PC-3 (cell line): ENCODE results near the gene TRPV2. TPM values are rescaled to one million over a fixed set of nuclear protein-coding genes. Genes with fewer than 3 reads are reported as not detected.
A peak's percentile ranks its signal among the peaks of the same experiment; 100 is the strongest.

Source experiments
- ATAC-seq: fragments of 200-7000 bp; cut with Tn5 transposase; 2 replicates; pipeline ENCODE4 v1.9.1; 2020; ENCODE audit warnings: mild to moderate bottlenecking, moderate library complexity
- BruUV-seq: library from RNA; stranded (reverse); fragments of 400-500 nt; replicated peaks from 2 replicates; lab custom pipeline; 2021; lab: Mats Ljungman, UMichigan
- CTCF ChIA-PET: fragments of 300-600 bp; sonication (Branson Sonifier 250); formaldehyde crosslinking; loops from one replicate; lab custom pipeline; 2022; ENCODE audit warnings: antibody characterized with exemption; lab: Charles Lee
- POLR2A ChIA-PET: fragments of 300-600 bp; sonication (Branson Sonifier 250); formaldehyde crosslinking; loops from one replicate; lab custom pipeline; 2022; ENCODE audit warnings: antibody characterized with exemption; ENCODE audit not compliant: unreplicated experiment; lab: Charles Lee
- DNase-seq: peaks from one replicate; pipeline ENCODE4 v3.0.0-alpha.2; 2015
- H2AFZ ChIP-seq: fragments of 300-600 bp; sonication (generic); 2 replicates; pipeline ENCODE4 v1.6.0; 2016; ENCODE audit warnings: antibody characterized with exemption, low read length
- H3F3A ChIP-seq: fragments of 300-600 bp; sonication (generic); one replicate; pipeline ENCODE4 v1.6.0; 2017; ENCODE audit warnings: antibody characterized with exemption, low read length, control low read depth, mild to moderate bottlenecking; ENCODE audit not compliant: unreplicated experiment
- H3K27ac ChIP-seq: fragments of 300-600 bp; sonication (generic); 2 replicates; pipeline ENCODE4 v1.5.1; 2016; ENCODE audit warnings: mild to moderate bottlenecking, low read length
- H3K27me3 ChIP-seq: fragments of 300-600 bp; sonication (generic); 2 replicates; pipeline ENCODE4 v1.6.1; 2016; ENCODE audit warnings: low read length, mixed read lengths
- H3K36me3 ChIP-seq: fragments of 300-600 bp; sonication (generic); 2 replicates; pipeline ENCODE4 v1.6.1; 2016; ENCODE audit warnings: low read depth, mixed run types, low read length, mixed read lengths
- H3K4me1 ChIP-seq: fragments of 300-600 bp; sonication (generic); 2 replicates; pipeline ENCODE4 v1.5.1; 2016; ENCODE audit warnings: low read length; ENCODE audit not compliant: insufficient read depth
- H3K4me2 ChIP-seq: fragments of 300-600 bp; sonication (generic); 2 replicates; pipeline ENCODE4 v1.6.0; 2016; ENCODE audit warnings: low read length
- H3K4me3 ChIP-seq: fragments of 300-600 bp; sonication (generic); 2 replicates; pipeline ENCODE4 v1.5.1; 2016; ENCODE audit warnings: mild to moderate bottlenecking, low read length, mixed read lengths
- H3K79me2 ChIP-seq: fragments of 300-600 bp; sonication (generic); 2 replicates; pipeline ENCODE4 v1.6.1; 2017; ENCODE audit warnings: low read length, mixed read lengths
- H3K9ac ChIP-seq: fragments of 300-600 bp; sonication (generic); 2 replicates; pipeline ENCODE4 v1.6.0; 2016; ENCODE audit warnings: mild to moderate bottlenecking, low read length
- H3K9me2 ChIP-seq: fragments of 300-600 bp; sonication (generic); replicated peaks from 2 replicates; pipeline ENCODE4 v1.6.1; 2016; ENCODE audit warnings: mixed run types, low read length, mixed read lengths
- H3K9me3 ChIP-seq: fragments of 300-600 bp; sonication (generic); 2 replicates; pipeline ENCODE4 v1.6.1; 2016; ENCODE audit warnings: low read length, mixed read lengths
- H4K20me1 ChIP-seq: fragments of 300-600 bp; sonication (generic); 2 replicates; pipeline ENCODE4 v1.6.1; 2016; ENCODE audit warnings: low read length, mixed read lengths
- EZH2 ChIP-seq: fragments of 300-600 bp; sonication (generic); IDR thresholded peaks from one replicate; pipeline ENCODE4 v1.6.1; 2017; ENCODE audit warnings: antibody characterized with exemption, mild to moderate bottlenecking, low read length; ENCODE audit not compliant: unreplicated experiment
- EZH2phosphoT487 ChIP-seq: fragments of 300-600 bp; sonication (generic); IDR thresholded peaks from 2 replicates; pipeline ENCODE4 v1.6.1; 2018; ENCODE audit warnings: mild to moderate bottlenecking, antibody characterized with exemption, low read length, borderline replicate concordance
- intact Hi-C: fragments of 100-400 bp; cut with micrococcal nuclease; formaldehyde crosslinking; loops from 2 replicates; pipeline ENCODE4 v1.9.0; 2023
- total RNA-seq: library from RNA; depleted of rRNA; stranded (reverse); fragments of >200 nt; gene quantifications from 2 replicates; pipeline ENCODE4 v1.2.3, GENCODE V29; 2014
- TF ChIP-seq, protein P1 (sequence below): fragments of 300-600 bp; sonication (generic); conservative IDR thresholded peaks from 2 replicates; pipeline ENCODE4 v1.5.1; 2017; ENCODE audit warnings: antibody characterized with exemption, low read depth, mild to moderate bottlenecking, low read length

TRPV2 gene
- total RNA-seq, 1 experiment from 2014 or later = 1.9 TPM

DNA sequence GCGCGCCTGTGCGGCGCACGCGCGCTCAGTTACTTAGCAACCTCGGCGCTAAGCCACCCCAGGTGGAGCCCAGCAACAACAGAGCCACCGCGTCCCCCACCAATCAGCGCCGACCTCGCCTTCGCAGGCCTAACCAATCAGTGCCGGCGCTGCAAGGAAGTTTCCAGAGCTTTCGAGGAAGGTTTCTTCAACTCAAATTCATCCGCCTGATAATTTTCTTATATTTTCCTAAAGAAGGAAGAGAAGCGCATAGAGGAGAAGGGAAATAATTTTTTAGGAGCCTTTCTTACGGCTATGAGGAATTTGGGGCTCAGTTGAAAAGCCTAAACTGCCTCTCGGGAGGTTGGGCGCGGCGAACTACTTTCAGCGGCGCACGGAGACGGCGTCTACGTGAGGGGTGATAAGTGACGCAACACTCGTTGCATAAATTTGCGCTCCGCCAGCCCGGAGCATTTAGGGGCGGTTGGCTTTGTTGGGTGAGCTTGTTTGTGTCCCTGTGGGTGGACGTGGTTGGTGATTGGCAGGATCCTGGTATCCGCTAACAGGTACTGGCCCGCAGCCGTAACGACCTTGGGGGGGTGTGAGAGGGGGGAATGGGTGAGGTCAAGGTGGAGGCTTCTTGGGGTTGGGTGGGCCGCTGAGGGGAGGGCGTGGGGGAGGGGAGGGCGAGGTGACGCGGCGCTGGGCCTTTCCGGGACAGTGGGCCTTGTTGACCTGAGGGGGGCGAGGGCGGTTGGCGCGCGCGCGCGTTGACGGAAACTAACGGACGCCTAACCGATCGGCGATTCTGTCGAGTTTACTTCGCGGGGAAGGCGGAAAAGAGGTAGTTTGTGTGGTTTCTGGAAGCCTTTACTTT is 34.5 kb upstream of the TRPV2 start, which contains the start of gene UBB:
Gene UBB, plus strand, starts transcription at position 452 of the 856 bp plus-strand sequence. CDS start 817 bp downstream, outside the sequence.
- intact Hi-C loops = no loop called here
- no peaks in the 10 kb centered on the region for H3K9me2 ChIP-seq

DNA sequence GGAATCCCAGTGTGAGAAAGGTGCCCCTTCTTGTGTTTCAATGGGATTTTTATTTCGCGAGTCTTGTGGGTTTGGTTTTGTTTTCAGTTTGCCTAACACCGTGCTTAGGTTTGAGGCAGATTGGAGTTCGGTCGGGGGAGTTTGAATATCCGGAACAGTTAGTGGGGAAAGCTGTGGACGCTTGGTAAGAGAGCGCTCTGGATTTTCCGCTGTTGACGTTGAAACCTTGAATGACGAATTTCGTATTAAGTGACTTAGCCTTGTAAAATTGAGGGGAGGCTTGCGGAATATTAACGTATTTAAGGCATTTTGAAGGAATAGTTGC is 33.9 kb upstream of the TRPV2 start:
- Histone ChIP-seq H3F3A (peaks cover 15% of the 10 kb centered on the region), H3K4me1 (peaks cover 38% of the 10 kb centered on the region), H3K4me3 (peak overlapping the region; percentile 81), H3K79me2 (peaks cover 27% of the 10 kb centered on the region), H3K9ac (peak overlapping the region; percentile 87), H3K27me3 (no peaks in the 10 kb centered on the region), H3K36me3 (peaks cover 14% of the 10 kb centered on the region), H2AFZ (no peak overlapping the region), H3K4me2 (peak overlapping the region; percentile 86), H3K9me2 (no peaks in the 10 kb centered on the region), H3K27ac (peak overlapping the region; percentile 70), H3K9me3 (no peaks in the 10 kb centered on the region), H4K20me1 (peaks cover 27% of the 10 kb centered on the region)
- POLR2A ChIA-PET = interaction anchor here (0.6 kb wide), 1 partner anchor 44 kb away, joined by 3 read pairs; no protein-coding TSS in a partner anchor
- CTCF ChIA-PET = no interaction called here
- no TSS peak for BruUV-seq
- ATAC-seq (no peak), DNase-seq (no peak)
- intact Hi-C loops = no loop called here
- TF ChIP-seq, protein P1, sequence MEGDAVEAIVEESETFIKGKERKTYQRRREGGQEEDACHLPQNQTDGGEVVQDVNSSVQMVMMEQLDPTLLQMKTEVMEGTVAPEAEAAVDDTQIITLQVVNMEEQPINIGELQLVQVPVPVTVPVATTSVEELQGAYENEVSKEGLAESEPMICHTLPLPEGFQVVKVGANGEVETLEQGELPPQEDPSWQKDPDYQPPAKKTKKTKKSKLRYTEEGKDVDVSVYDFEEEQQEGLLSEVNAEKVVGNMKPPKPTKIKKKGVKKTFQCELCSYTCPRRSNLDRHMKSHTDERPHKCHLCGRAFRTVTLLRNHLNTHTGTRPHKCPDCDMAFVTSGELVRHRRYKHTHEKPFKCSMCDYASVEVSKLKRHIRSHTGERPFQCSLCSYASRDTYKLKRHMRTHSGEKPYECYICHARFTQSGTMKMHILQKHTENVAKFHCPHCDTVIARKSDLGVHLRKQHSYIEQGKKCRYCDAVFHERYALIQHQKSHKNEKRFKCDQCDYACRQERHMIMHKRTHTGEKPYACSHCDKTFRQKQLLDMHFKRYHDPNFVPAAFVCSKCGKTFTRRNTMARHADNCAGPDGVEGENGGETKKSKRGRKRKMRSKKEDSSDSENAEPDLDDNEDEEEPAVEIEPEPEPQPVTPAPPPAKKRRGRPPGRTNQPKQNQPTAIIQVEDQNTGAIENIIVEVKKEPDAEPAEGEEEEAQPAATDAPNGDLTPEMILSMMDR = no peak
- TF ChIP-seq EZH2 (no peak), EZH2phosphoT487 (no peak)

More for the DNA sequence above, 34.5 kb upstream of the TRPV2 start, which contains the start of gene UBB:
- TF ChIP-seq, protein P1 = no peak
- TF ChIP-seq EZH2phosphoT487 = no peak
- TF ChIP-seq EZH2 = no peak
- no TSS peak for BruUV-seq
- H3K9ac ChIP-seq = peak within 1 kb of the TSS; percentile 87
- peak within 1 kb of the TSS; percentile 98 for H2AFZ ChIP-seq
- peak; percentile 89 for ATAC-seq
- peaks cover 14% of the 10 kb centered on the region for H3K36me3 ChIP-seq
- H3F3A ChIP-seq = peaks cover 15% of the 10 kb centered on the region
- H3K79me2 ChIP-seq = peaks cover 27% of the 10 kb centered on the region
- peak within 1 kb of the TSS; percentile 70 for H3K27ac ChIP-seq
- peak; percentile 98 for DNase-seq
- CTCF ChIA-PET = interaction anchor here (0.6 kb wide), 3 partner anchors 76 to 478 kb away, joined by 4 read pairs; no protein-coding TSS in a partner anchor
- peaks cover 27% of the 10 kb centered on the region for H4K20me1 ChIP-seq
- H3K4me2 ChIP-seq = peak within 1 kb of the TSS; percentile 86
- no peaks in the 10 kb centered on the region for H3K9me3 ChIP-seq
- peaks cover 38% of the 10 kb centered on the region for H3K4me1 ChIP-seq
- H3K4me3 ChIP-seq = peak within 1 kb of the TSS; percentile 81
- no peaks in the 10 kb centered on the region for H3K27me3 ChIP-seq
- POLR2A ChIA-PET = interaction anchor here (0.5 to 0.6 kb wide), 4 partner anchors 44 to 228 kb away, joined by 3 to 14 read pairs (median 4); no protein-coding TSS in a partner anchor

DNA sequence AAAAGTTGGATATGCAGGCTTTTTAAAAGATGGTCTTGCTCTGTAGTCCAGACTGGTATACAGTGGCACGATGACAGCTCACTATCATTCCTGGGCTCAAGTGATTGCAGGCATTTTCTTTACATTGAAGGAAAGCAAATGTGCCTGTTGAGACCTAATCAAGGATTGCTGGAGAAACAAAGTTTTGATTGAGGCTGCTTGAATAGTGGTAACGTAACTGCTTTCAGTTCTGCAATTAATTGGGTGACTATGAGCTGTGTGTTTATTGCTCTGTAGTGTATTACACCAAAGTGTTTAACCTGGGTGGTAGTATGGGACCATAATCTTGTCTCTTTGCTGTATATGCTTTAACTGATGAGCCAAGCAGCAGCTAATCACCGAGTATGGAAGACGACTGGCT is 32.2 kb upstream of the TRPV2 start:
- ATAC-seq (no peak), DNase-seq (no peak)
- peak overlapping the region; percentile 81; the same call in 1 of the 2 replicates for H3K4me3 ChIP-seq
- TF ChIP-seq EZH2 (no peak), EZH2phosphoT487 (no peak)
- TF ChIP-seq, protein P1 = no peak
- no peak overlapping the region for H2AFZ ChIP-seq
- ChIA-PET CTCF (no interaction called here), POLR2A (interaction anchor here (0.6 to 0.7 kb wide), 2 partner anchors 31 to 664 kb away, joined by 5 to 7 read pairs; no protein-coding TSS in a partner anchor)
- intact Hi-C loops = no loop called here
- H3K4me2 ChIP-seq = peak overlapping the region; percentile 86
- H3F3A ChIP-seq = peaks cover 15% of the 10 kb centered on the region
- H3K4me1 ChIP-seq = peaks cover 30% of the 10 kb centered on the region
- no peak overlapping the region for H3K27ac ChIP-seq
- H3K27me3 ChIP-seq = no peaks in the 10 kb centered on the region
- BruUV-seq = no TSS peak
- no peaks in the 10 kb centered on the region for H3K9me3 ChIP-seq
- no peaks in the 10 kb centered on the region for H3K9me2 ChIP-seq
- peaks cover 27% of the 10 kb centered on the region for H3K79me2 ChIP-seq
- H3K36me3 ChIP-seq = peaks cover 14% of the 10 kb centered on the region
- no peak overlapping the region for H3K9ac ChIP-seq
- H4K20me1 ChIP-seq = peaks cover 27% of the 10 kb centered on the region
